IMR-90 (cell line): Measurements from ENCODE around the gene KCNMA1. TPM values are rescaled to one million over a fixed set of nuclear protein-coding genes. Genes with fewer than 3 reads are reported as not detected.
A peak's percentile ranks its signal among the peaks of the same experiment; 100 is the strongest.

Experiments
- ATAC-seq: fragments of 200-7000 bp; cut with Tn5 transposase; 2 replicates; pipeline ENCODE4 v1.9.1; 2020; ENCODE audit warnings: low read depth, mild to moderate bottlenecking, moderate library complexity
- BruUV-seq: library from RNA; stranded (reverse); fragments of 400-500 nt; replicated peaks from 2 replicates; lab custom pipeline; 2021; lab: Mats Ljungman, UMichigan
- CTCF ChIA-PET: fragments of 300-600 bp; formaldehyde crosslinking; extraction: SDS; loops from one replicate; lab custom pipeline; 2021; ENCODE audit warnings: antibody characterized with exemption; lab: Yijun Ruan, JAX
- POLR2A ChIA-PET: fragments of 300-600 bp; sonication (Branson Sonifier 250); formaldehyde crosslinking; loops from one replicate; lab custom pipeline; 2022; ENCODE audit warnings: antibody characterized with exemption; ENCODE audit not compliant: unreplicated experiment; lab: Charles Lee
- DNase-seq: peaks from one replicate; pipeline ENCODE4 v3.0.0; 2013
- H2AFZ ChIP-seq: replicated peaks from 2 replicates; pipeline ENCODE3; 2013; ENCODE audit warnings: low read length, mild to moderate bottlenecking; ENCODE audit not compliant: poor library complexity
- H2AK5ac ChIP-seq: 2 replicates; pipeline ENCODE4 v1.6.1; 2013; ENCODE audit warnings: low read depth, low read length, inconsistent platforms
- H2AK9ac ChIP-seq: replicated peaks from 2 replicates; pipeline ENCODE3; 2013; ENCODE audit warnings: mild to moderate bottlenecking, low read depth, low read length, moderate library complexity; ENCODE audit not compliant: poor library complexity
- H2BK120ac ChIP-seq: 2 replicates; pipeline ENCODE4 v1.6.1; 2013; ENCODE audit warnings: low read depth, low read length, inconsistent platforms
- H2BK15ac ChIP-seq: 3 replicates; pipeline ENCODE4 v1.6.1; 2013; ENCODE audit warnings: low read depth, low read length, inconsistent platforms
- H2BK20ac ChIP-seq: 2 replicates; pipeline ENCODE4 v1.6.1; 2013; ENCODE audit warnings: low read depth, mild to moderate bottlenecking, inconsistent platforms, low read length, moderate library complexity
- H2BK5ac ChIP-seq: 2 replicates; pipeline ENCODE4 v1.6.1; 2013; ENCODE audit warnings: mild to moderate bottlenecking, low read depth, low read length, inconsistent platforms; ENCODE audit not compliant: poor library complexity, severe bottlenecking
- H3K14ac ChIP-seq: replicated peaks from 2 replicates; pipeline ENCODE4 v1.6.1; 2013; ENCODE audit warnings: low read depth, low read length, inconsistent platforms
- H3K18ac ChIP-seq: 2 replicates; pipeline ENCODE4 v1.6.1; 2013; ENCODE audit warnings: low read depth, low read length, control low read depth
- H3K23ac ChIP-seq: 2 replicates; pipeline ENCODE4 v1.6.1; 2013; ENCODE audit warnings: low read depth, low read length, inconsistent platforms
- H3K27ac ChIP-seq: 2 replicates; pipeline ENCODE4 v1.5.1; 2013; ENCODE audit warnings: mild to moderate bottlenecking, control low read depth, low read length; ENCODE audit not compliant: insufficient read depth
- H3K27me3 ChIP-seq: 2 replicates; pipeline ENCODE4 v1.6.1; 2013; ENCODE audit warnings: low read length; ENCODE audit not compliant: control insufficient read depth, insufficient read depth
- H3K36me3 ChIP-seq: 2 replicates; pipeline ENCODE4 v1.6.1; 2013; ENCODE audit warnings: low read length, mixed read lengths; ENCODE audit not compliant: control insufficient read depth, insufficient read depth
- H3K4ac ChIP-seq: 2 replicates; pipeline ENCODE4 v1.6.1; 2013; ENCODE audit warnings: low read depth, low read length, inconsistent platforms
- H3K4me1 ChIP-seq: 2 replicates; pipeline ENCODE4 v1.6.1; 2013; ENCODE audit warnings: low read length, mixed read lengths; ENCODE audit not compliant: control insufficient read depth, insufficient read depth
- H3K4me2 ChIP-seq: 2 replicates; pipeline ENCODE4 v1.6.1; 2013; ENCODE audit warnings: low read depth, mild to moderate bottlenecking, control low read depth, low read length, moderate library complexity
- H3K4me3 ChIP-seq: 2 replicates; pipeline ENCODE4 v1.5.1; 2013; ENCODE audit warnings: low read depth, mild to moderate bottlenecking, control low read depth, low read length, moderate library complexity; ENCODE audit not compliant: insufficient read depth
- H3K56ac ChIP-seq: 2 replicates; pipeline ENCODE4 v1.6.1; 2013; ENCODE audit warnings: low read length, inconsistent platforms; ENCODE audit not compliant: insufficient read depth; ENCODE audit errors: extremely low read depth
- H3K79me1 ChIP-seq, 2 experiments: 2 replicates each; pipeline ENCODE4 v1.6.1; 2013; ENCODE audit warnings: low read length in 2 of 2, inconsistent platforms in 1 of 2, low read depth in 1 of 2
- H3K9ac ChIP-seq: 2 replicates; pipeline ENCODE4 v1.6.1; 2013; ENCODE audit warnings: low read depth, low read length, control low read depth
- H3K9me1 ChIP-seq: 2 replicates; pipeline ENCODE4 v1.6.1; 2013; ENCODE audit warnings: low read length, inconsistent platforms; ENCODE audit not compliant: insufficient read depth
- H3K9me3 ChIP-seq: 2 replicates; pipeline ENCODE4 v1.6.1; 2013; ENCODE audit warnings: low read length; ENCODE audit not compliant: control insufficient read depth, insufficient read depth
- H4K20me1 ChIP-seq: 2 replicates; pipeline ENCODE4 v1.6.1; 2013; ENCODE audit warnings: low read length, inconsistent platforms; ENCODE audit not compliant: insufficient read depth
- H4K5ac ChIP-seq: 2 replicates; pipeline ENCODE4 v1.6.1; 2013; ENCODE audit warnings: mild to moderate bottlenecking, low read depth, low read length, control low read depth
- H4K8ac ChIP-seq, 2 experiments: 2 replicates each; pipeline ENCODE4 v1.6.1; 2013; ENCODE audit warnings: low read depth in 2 of 2, low read length in 2 of 2, control low read depth in 1 of 2, inconsistent platforms in 1 of 2
- H4K91ac ChIP-seq: 2 replicates; pipeline ENCODE4 v1.6.1; 2013; ENCODE audit warnings: low read depth, low read length, inconsistent platforms; ENCODE audit not compliant: insufficient read depth
- MAFK ChIP-seq: IDR thresholded peaks from 2 replicates; pipeline ENCODE4 v1.6.1; 2012; ENCODE audit warnings: low read depth, low read length, improper control_type of control experiment
- WGBS, 2 experiments: methylation state at CpG; one replicate each; pipeline versions ENCODE4 v1.1.5 to v1.1.7; 2013; ENCODE audit warnings: missing lambda C conversion rate in 2 of 2; ENCODE audit not compliant: insufficient read length in 1 of 2; ENCODE audit errors: extremely low coverage in 2 of 2; 5-methylcytosine and 5-hydroxymethylcytosine counted together
- dilution Hi-C: fragments of 300-500 bp; cut with HindIII; formaldehyde crosslinking; loops from one replicate; pipeline ENCODE4 v1.14.3; 2018; ENCODE audit warnings: low sequenced_read_pairs; ENCODE audit not compliant: unreplicated experiment
- in situ Hi-C: fragments of 300-500 bp; cut with MboI; formaldehyde crosslinking; loops from 3 replicates; pipeline ENCODE4 v1.14.3; 2019; ENCODE audit warnings: low sequenced_read_pairs, inconsistent platforms, mixed read lengths
- intact Hi-C: fragments of 100-400 bp; cut with micrococcal nuclease; formaldehyde crosslinking; loops from 2 replicates; pipeline ENCODE4 v1.10.0; 2022
- polyA plus RNA-seq, 3 experiments: library from polyadenylated mRNA; depleted of rRNA; stranded (reverse); fragments of >200 nt; gene quantifications; 2 replicates each; pipeline ENCODE4 v1.2.3, GENCODE V29; 2012; ENCODE audit warnings: low replicate concordance in 1 of 3
- total RNA-seq: library from RNA; depleted of rRNA; stranded (reverse); fragments of >200 nt; gene quantifications from 2 replicates; pipeline ENCODE4 v1.2.3, GENCODE V29; 2012
- TF ChIP-seq, protein P1 (sequence below): fragments of 150-350 bp; IDR thresholded peaks from 2 replicates; pipeline ENCODE4 v1.6.1; 2017; ENCODE audit warnings: mild to moderate bottlenecking, antibody characterized with exemption, low read length, low read depth

Gene KCNMA1
- total and polyA plus RNA-seq, 2 of the 4 experiments (the other 2 are of a cell fraction) = 25.6 to 29.6 TPM

DNA sequence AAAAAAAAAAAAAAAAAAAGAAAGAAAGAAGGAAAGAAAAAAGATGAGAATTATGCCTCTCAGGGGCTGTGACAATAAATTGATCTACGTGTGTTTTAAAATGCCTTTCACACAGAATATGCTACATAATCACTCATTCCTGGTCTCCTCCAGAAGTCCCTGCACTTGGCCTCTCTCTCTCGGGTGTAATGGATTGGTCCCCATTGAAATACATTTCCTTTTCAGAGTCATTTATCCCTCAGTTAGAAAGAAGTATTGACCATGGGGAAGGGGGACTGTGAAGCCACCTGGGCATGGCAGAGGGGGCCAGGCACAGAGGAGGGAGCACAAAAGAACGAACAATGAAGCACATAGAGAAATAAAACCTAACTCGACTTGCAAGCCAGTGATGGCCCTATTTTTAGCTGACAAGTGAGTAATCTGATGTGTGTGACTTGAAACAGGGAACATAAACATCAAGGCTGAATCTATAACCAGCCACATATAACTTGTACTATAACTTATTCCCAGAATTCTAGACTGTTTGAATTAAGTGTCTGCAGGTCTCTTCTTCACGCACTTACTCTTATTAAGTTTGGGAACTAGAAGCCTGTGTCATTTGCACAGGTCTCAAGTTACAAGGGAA lies 490.8 kb downstream of the KCNMA1 start:
- H3K4me3 ChIP-seq = no peak overlapping the region
- H3K23ac ChIP-seq = no peak overlapping the region
- H4K8ac ChIP-seq = no peak overlapping the region; a peak in 1 of 4 replicates
- H3K27me3 ChIP-seq = no peaks in the 10 kb centered on the region; the same call in 1 of the 2 replicates
- no peaks in the 10 kb centered on the region for H4K20me1 ChIP-seq
- ATAC-seq (peak; percentile 60; the same call in 1 of the 2 replicates), DNase-seq (peak; percentile 58)
- H3K9me3 ChIP-seq = no peaks in the 10 kb centered on the region
- CTCF ChIA-PET = interaction anchor here (0.9 kb wide), 1 partner anchor 19 kb away, joined by 3 read pairs; no protein-coding TSS in a partner anchor
- peak overlapping the region; percentile 86 for H3K4me2 ChIP-seq
- no peak overlapping the region for H2BK15ac ChIP-seq
- no peak overlapping the region; the same call in 1 of the 2 replicates for H2BK20ac ChIP-seq
- no peak overlapping the region for H3K9ac ChIP-seq
- H4K5ac ChIP-seq = no peak overlapping the region
- POLR2A ChIA-PET = no interaction called here
- H3K4ac ChIP-seq = no peak overlapping the region
- H2BK5ac ChIP-seq = no peak overlapping the region
- no peak overlapping the region for H4K91ac ChIP-seq
- no peak overlapping the region for H3K27ac ChIP-seq
- peaks cover 4% of the 10 kb centered on the region; the same call in 1 of the 2 replicates for H3K9me1 ChIP-seq
- no CpG with 5 or more reads among the region's 5 CpGs for WGBS, 2 experiments
- dilution Hi-C loops = no loop called here
- BruUV-seq = no TSS peak
- H2AK9ac ChIP-seq = no peak overlapping the region
- TF ChIP-seq, protein P1, sequence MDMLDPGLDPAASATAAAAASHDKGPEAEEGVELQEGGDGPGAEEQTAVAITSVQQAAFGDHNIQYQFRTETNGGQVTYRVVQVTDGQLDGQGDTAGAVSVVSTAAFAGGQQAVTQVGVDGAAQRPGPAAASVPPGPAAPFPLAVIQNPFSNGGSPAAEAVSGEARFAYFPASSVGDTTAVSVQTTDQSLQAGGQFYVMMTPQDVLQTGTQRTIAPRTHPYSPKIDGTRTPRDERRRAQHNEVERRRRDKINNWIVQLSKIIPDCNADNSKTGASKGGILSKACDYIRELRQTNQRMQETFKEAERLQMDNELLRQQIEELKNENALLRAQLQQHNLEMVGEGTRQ = no peak
- TF ChIP-seq MAFK = 0 out of 2 replicates have a peak, but pooled peaks have one; percentile 28
- H3K14ac ChIP-seq = no peak overlapping the region
- no peak overlapping the region for H2AK5ac ChIP-seq
- H3K18ac ChIP-seq = no peak overlapping the region
- intact Hi-C loops = no loop called here
- peaks cover 4% of the 10 kb centered on the region for H3K4me1 ChIP-seq
- H2AFZ ChIP-seq = peak overlapping the region; percentile 75
- in situ Hi-C loops = no loop called here
- H3K79me1 ChIP-seq = no peaks in the 10 kb centered on the region
- H3K36me3 ChIP-seq = no peaks in the 10 kb centered on the region; the same call in 1 of the 2 replicates
- no peak overlapping the region for H2BK120ac ChIP-seq
- H3K56ac ChIP-seq = no peak overlapping the region
